KMS-11 (cell line): ENCODE results near the gene CELSR3.

Source experiments
- H2AFZ ChIP-seq: fragments of 200-600 bp; sonication (generic); 2 replicates; pipeline ENCODE4 v1.6.1; 2016; ENCODE audit warnings: antibody characterized with exemption, mixed run types, low read depth
- H3K27ac ChIP-seq: fragments of 200-600 bp; sonication (generic); 2 replicates; pipeline ENCODE4 v1.6.1; 2016; ENCODE audit warnings: mild to moderate bottlenecking, mixed run types
- H3K27me3 ChIP-seq: fragments of 200-600 bp; sonication (generic); 2 replicates; pipeline ENCODE4 v1.6.1; 2017; ENCODE audit warnings: mild to moderate bottlenecking, low read depth, mixed run types, moderate library complexity; ENCODE audit not compliant: insufficient read depth
- H3K36me3 ChIP-seq: fragments of 200-600 bp; sonication (generic); 2 replicates; pipeline ENCODE4 v1.6.1; 2017; ENCODE audit warnings: mild to moderate bottlenecking, mixed run types; ENCODE audit not compliant: insufficient read depth
- H3K4me1 ChIP-seq: fragments of 200-600 bp; sonication (generic); 2 replicates; pipeline ENCODE4 v1.6.1; 2016; ENCODE audit warnings: mild to moderate bottlenecking, low read depth, mixed run types; ENCODE audit not compliant: poor library complexity, severe bottlenecking
- H3K4me2 ChIP-seq: fragments of 200-600 bp; sonication (generic); 2 replicates; pipeline ENCODE4 v1.7.0; 2016; ENCODE audit warnings: mild to moderate bottlenecking, mixed run types
- H3K4me3 ChIP-seq: fragments of 200-600 bp; sonication (generic); IDR thresholded peaks from 2 replicates; pipeline ENCODE4 v1.6.1; 2017; ENCODE audit warnings: low read depth, low read length, mixed read lengths; ENCODE audit not compliant: insufficient read depth
- H3K79me2 ChIP-seq: fragments of 200-600 bp; sonication (generic); 2 replicates; pipeline ENCODE4 v1.6.1; 2016; ENCODE audit warnings: low read depth, mixed run types; ENCODE audit not compliant: insufficient read depth
- H3K9ac ChIP-seq: fragments of 200-600 bp; sonication (generic); 2 replicates; pipeline ENCODE4 v1.6.1; 2016; ENCODE audit warnings: mild to moderate bottlenecking, mixed run types
- H4K20me1 ChIP-seq: fragments of 200-600 bp; sonication (generic); 2 replicates; pipeline ENCODE4 v1.6.1; 2016; ENCODE audit warnings: mild to moderate bottlenecking, mixed run types; ENCODE audit not compliant: insufficient read depth
- CTCF ChIP-seq: fragments of 200-600 bp; sonication (generic); conservative IDR thresholded peaks from 2 replicates; pipeline ENCODE4 v1.6.1; 2017; ENCODE audit warnings: low read depth, mild to moderate bottlenecking, antibody characterized with exemption, low read length, moderate library complexity, mixed read lengths

CELSR3 gene

GRCh38 chr3:48647714-48648113 is 15.0 kb downstream of the CELSR3 start:
- no peak overlapping the region for H3K9ac ChIP-seq
- H4K20me1 ChIP-seq: no peaks in the 10 kb centered on the region
- H3K79me2 ChIP-seq: no peaks in the 10 kb centered on the region
- H3K27me3 ChIP-seq: no peaks in the 10 kb centered on the region
- H3K27ac ChIP-seq: no peak overlapping the region
- H3K4me2 ChIP-seq: no peak overlapping the region
- H3K4me1 ChIP-seq: peaks cover 7% of the 10 kb centered on the region
- H3K4me3 ChIP-seq: no peak overlapping the region
- no peak for TF ChIP-seq CTCF
- no peak overlapping the region for H2AFZ ChIP-seq
- no peaks in the 10 kb centered on the region for H3K36me3 ChIP-seq

GRCh38 chr3:48644898-48645760 is 17.6 kb downstream of the CELSR3 start:
- Histone ChIP-seq H4K20me1 (no peaks in the 10 kb centered on the region), H3K79me2 (no peaks in the 10 kb centered on the region), H3K4me1 (no peaks in the 10 kb centered on the region), H3K9ac (no peak overlapping the region), H3K4me3 (no peak overlapping the region), H3K27ac (no peak overlapping the region), H3K27me3 (no peaks in the 10 kb centered on the region), H3K4me2 (no peak overlapping the region), H2AFZ (no peak overlapping the region), H3K36me3 (no peaks in the 10 kb centered on the region)
- TF ChIP-seq CTCF: no peak

- Histone ChIP-seq H3K9ac (no peak overlapping the region), H3K4me2 (no peak overlapping the region), H3K36me3 (no peaks in the 10 kb centered on the region), H3K27me3 (no peaks in the 10 kb centered on the region), H3K27ac (no peak overlapping the region), H4K20me1 (no peaks in the 10 kb centered on the region), H3K4me3 (no peak overlapping the region), H3K4me1 (no peaks in the 10 kb centered on the region), H2AFZ (no peak overlapping the region), H3K79me2 (no peaks in the 10 kb centered on the region)
- no peak for TF ChIP-seq CTCF
Observed at GRCh38 chr3:48642605-48643004, 20.1 kb downstream of the CELSR3 start.

- Histone ChIP-seq H3K27me3 (no peaks in the 10 kb centered on the region), H3K79me2 (no peaks in the 10 kb centered on the region), H3K36me3 (no peaks in the 10 kb centered on the region), H3K9ac (no peak overlapping the region), H2AFZ (no peak overlapping the region), H4K20me1 (no peaks in the 10 kb centered on the region), H3K4me3 (no peak overlapping the region), H3K27ac (no peak overlapping the region), H3K4me1 (no peaks in the 10 kb centered on the region), H3K4me2 (no peak overlapping the region)
- TF ChIP-seq CTCF: no peak
Observed at GRCh38 chr3:48641396-48641795, 21.3 kb downstream of the CELSR3 start.
